RWPE1 (cell line): ENCODE measurements around the gene GALNTL6.

ENCODE experiments used
- CTCF ChIA-PET: fragments of 350-600 bp; sonication (Branson Sonifier 250); formaldehyde crosslinking; extraction: SDS; loops from one replicate; lab custom pipeline; 2021; lab: Yijun Ruan, JAX
- POLR2A ChIA-PET: fragments of 400-600 bp; formaldehyde crosslinking; extraction: SDS; loops from one replicate; lab custom pipeline; 2020; ENCODE audit warnings: antibody characterized with exemption; ENCODE audit not compliant: low non-redundant PET; lab: Yijun Ruan, JAX
- DNase-seq: peaks from one replicate; pipeline ENCODE4 v3.0.0; 2012; ENCODE audit warnings: low spot score
- H3K27ac ChIP-seq: fragments of 450-650 bp; 2 replicates; pipeline ENCODE4 v1.5.1; 2017
- TF ChIP-seq, protein P1 (sequence below): fragments of 450-650 bp; conservative IDR thresholded peaks from 2 replicates; pipeline ENCODE4 v1.5.1; 2017; ENCODE audit warnings: low read depth, mild to moderate bottlenecking

The GALNTL6 gene

DNA sequence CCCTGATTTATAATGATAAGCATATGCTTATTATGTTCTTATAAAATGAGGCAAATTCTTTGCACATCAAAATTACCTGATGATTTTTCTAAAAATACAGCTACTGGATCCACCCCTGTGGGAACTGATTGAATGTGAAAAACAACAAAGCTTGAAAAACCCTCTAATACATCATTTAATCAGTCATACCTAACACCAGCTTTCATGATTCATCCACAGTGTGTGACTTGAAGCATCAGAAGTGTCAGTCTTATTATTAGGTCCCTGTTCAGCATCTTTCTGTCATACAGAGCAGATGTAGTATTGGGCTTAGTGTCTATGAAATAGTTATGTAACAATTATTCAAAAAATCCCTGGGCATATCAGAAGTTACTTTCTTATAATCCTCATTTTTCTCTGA, 684.1 kb downstream of the GALNTL6 start:
- ChIA-PET CTCF (no interaction called here), POLR2A (no interaction called here)
- TF ChIP-seq, protein P1, sequence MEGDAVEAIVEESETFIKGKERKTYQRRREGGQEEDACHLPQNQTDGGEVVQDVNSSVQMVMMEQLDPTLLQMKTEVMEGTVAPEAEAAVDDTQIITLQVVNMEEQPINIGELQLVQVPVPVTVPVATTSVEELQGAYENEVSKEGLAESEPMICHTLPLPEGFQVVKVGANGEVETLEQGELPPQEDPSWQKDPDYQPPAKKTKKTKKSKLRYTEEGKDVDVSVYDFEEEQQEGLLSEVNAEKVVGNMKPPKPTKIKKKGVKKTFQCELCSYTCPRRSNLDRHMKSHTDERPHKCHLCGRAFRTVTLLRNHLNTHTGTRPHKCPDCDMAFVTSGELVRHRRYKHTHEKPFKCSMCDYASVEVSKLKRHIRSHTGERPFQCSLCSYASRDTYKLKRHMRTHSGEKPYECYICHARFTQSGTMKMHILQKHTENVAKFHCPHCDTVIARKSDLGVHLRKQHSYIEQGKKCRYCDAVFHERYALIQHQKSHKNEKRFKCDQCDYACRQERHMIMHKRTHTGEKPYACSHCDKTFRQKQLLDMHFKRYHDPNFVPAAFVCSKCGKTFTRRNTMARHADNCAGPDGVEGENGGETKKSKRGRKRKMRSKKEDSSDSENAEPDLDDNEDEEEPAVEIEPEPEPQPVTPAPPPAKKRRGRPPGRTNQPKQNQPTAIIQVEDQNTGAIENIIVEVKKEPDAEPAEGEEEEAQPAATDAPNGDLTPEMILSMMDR = no peak
- no peak for DNase-seq
- no peak overlapping the region for H3K27ac ChIP-seq

DNA sequence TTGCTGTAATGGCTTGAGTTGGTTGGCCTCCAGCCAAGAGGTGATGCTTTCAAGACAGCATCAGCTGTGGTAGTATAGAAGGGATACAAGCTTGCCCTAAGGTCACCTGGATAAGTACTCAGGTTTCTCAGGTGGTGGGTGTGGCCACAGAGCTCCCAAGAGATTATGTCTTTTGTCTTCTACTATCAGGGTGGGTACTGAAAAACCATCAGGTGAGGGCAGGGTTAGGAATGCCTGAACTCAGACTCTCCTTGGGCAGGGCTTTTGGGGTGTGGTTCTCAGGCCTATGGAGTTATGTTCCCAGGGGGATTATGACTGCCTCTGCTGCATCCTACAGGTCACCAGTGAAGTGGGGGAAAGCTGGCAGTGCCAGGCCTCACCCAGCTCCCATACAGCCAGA, 700.8 kb downstream of the GALNTL6 start:
- no peak for DNase-seq
- CTCF ChIA-PET = no interaction called here
- TF ChIP-seq, protein P1 = no peak
- H3K27ac ChIP-seq = no peak overlapping the region
- POLR2A ChIA-PET = no interaction called here

DNA sequence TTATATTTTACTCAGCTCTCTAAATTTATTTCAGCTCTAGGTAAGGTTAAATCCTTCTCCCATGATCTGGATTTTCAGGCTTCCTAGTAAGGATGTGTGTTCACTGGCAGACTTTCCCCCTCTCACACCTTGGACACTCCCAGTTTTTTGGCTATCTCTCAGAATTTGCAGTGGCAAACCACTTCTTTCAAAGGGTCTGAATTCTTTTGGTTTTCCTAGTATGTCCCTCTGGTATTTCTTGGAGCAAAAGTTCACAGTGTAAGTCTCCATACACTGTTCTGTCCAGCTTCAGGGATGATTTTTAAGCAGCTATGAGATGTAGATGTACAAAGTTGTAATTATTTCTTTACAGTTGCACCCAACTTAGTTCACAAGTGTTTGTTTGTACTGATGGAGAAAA, 701.6 kb downstream of the GALNTL6 start:
- CTCF ChIA-PET = no interaction called here
- DNase-seq = no peak
- H3K27ac ChIP-seq = no peak overlapping the region
- POLR2A ChIA-PET = no interaction called here
- TF ChIP-seq, protein P1 = no peak

DNA sequence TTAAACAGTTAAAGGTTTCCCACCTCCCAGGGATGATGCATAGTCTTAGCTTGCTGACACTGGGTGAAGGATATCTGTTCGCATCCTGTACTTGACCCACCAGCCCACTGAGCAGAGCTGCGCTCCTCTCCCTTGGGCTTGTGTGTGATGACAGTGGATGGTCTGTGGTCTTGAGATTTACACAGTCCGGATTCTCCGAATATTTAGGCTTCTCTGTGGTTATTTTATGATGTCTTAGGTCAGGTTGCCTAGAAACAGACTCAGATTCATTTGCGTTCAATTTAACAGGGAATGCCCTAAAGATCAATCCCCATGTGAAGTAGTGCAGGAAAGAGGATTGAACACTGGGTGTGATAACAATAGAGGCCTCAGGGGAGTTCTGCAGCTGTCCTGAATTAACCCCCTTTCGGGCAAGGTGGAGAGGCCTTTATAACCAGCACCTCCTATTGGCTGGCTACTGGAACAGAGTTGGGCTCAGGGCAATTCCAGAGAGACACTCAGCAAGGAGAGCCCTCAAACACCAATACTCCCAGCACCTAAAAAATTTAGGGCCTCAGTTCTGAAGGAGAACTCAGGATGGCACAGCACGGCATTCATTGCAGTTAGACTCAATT, 702.2 kb downstream of the GALNTL6 start:
- DNase-seq = no peak
- TF ChIP-seq, protein P1 = no peak
- no peak overlapping the region for H3K27ac ChIP-seq
- ChIA-PET CTCF (no interaction called here), POLR2A (no interaction called here)

DNA sequence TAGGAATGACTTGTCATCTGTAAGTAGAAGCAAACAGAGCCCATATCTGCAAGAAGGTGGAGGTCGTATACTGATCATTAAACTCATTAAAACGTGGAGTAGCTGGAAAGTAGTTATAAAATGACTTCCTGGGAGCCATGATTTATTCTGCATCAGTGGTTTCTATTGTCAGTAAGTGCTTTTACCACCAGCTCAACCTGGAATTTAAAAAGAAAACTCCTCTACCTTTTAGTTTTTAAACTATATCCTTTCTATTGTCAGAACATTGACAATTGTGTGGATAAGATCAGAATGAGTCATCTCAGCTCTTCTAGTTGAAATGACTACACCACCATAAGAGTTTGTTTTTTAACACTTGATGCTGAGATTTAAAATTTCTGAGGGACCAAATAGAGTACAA, 704.2 kb downstream of the GALNTL6 start:
- no peak for DNase-seq
- no peak overlapping the region for H3K27ac ChIP-seq
- POLR2A ChIA-PET = no interaction called here
- CTCF ChIA-PET = no interaction called here
- TF ChIP-seq, protein P1 = no peak

DNA sequence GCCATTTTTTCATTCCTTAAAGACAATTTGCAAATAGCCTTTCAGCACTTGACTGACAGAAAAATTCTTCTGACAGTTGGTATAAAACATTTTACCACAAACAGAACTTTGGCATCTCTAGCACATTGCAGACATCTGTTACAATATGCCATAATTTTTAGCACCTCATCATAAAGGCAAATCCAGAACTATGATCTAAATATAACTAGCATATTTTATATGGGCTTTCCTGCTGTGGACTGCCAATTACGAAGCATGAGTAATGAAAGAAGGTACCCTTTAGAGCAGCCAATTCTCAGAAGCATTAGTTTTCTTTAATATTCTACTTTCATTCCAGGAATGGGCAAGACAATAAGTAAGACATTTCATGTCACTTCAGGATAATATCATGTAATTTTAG, 708.0 kb downstream of the GALNTL6 start:
- TF ChIP-seq, protein P1 = no peak
- ChIA-PET CTCF (no interaction called here), POLR2A (no interaction called here)
- no peak for DNase-seq
- H3K27ac ChIP-seq = no peak overlapping the region

DNA sequence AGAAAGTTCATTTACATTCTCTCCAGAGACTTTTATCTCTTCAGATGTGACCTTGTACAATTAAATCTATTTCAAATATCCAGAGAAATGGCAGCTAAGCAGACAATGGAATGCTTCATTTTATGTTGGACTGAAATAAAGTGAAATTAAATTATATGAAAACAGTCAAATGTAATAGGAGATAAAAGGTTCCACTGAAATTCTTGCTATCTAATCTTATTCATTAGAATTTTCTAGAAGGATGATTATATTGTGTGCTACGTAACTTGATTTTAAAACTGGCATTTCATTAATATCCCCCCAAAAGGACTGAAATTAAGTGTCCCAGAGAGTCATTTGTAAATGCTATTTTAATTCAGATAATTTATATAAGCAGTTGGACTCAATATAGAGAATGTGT, 708.5 kb downstream of the GALNTL6 start:
- ChIA-PET POLR2A (no interaction called here), CTCF (no interaction called here)
- TF ChIP-seq, protein P1 = no peak
- no peak for DNase-seq
- no peak overlapping the region for H3K27ac ChIP-seq
